Activated CD8-positive, alpha-beta T cell treated with anti-CD3 and anti-CD28 coated beads for 36 hours (primary cell): ENCODE data around the gene HOOK1. TPM values are rescaled to one million over a fixed set of nuclear protein-coding genes. Genes with fewer than 3 reads are reported as not detected.
"Not testable (repeated sequence)": the region's sequence is repeated elsewhere in the genome, so short reads cannot be mapped to it uniquely, and the experiment has no call there.

Source experiments
- ATAC-seq: fragments of 200-7000 bp; cut with Tn5 transposase; one replicate; pipeline ENCODE4 v1.10.0; 2021; ENCODE audit warnings: mild to moderate bottlenecking, moderate library complexity
- CTCF ChIA-PET: fragments of 350-600 bp; sonication (Branson Sonifier 250); formaldehyde crosslinking; loops from one replicate; lab custom pipeline; 2021; ENCODE audit warnings: antibody characterized with exemption; lab: Charles Lee
- POLR2A ChIA-PET: fragments of 350-600 bp; sonication (Branson Sonifier 250); formaldehyde crosslinking; loops from one replicate; lab custom pipeline; 2021; ENCODE audit warnings: antibody characterized with exemption; lab: Charles Lee
- DNase-seq: peaks from one replicate; pipeline ENCODE4 v3.0.0-alpha.2; 2020
- H3K27ac Mint-ChIP-seq: one replicate; pipeline ENCODE4 v1.8.0; 2021; ENCODE audit warnings: mild to moderate bottlenecking, mixed read lengths
- H3K27me3 Mint-ChIP-seq: one replicate; pipeline ENCODE4 v1.8.0; 2021; ENCODE audit warnings: mixed read lengths
- H3K36me3 Mint-ChIP-seq: one replicate; pipeline ENCODE4 v1.8.0; 2021; ENCODE audit warnings: low read depth, mixed read lengths
- H3K4me1 Mint-ChIP-seq: one replicate; pipeline ENCODE4 v1.8.0; 2021; ENCODE audit warnings: low read depth, mixed read lengths
- H3K4me3 Mint-ChIP-seq: one replicate; pipeline ENCODE4 v1.8.0; 2021; ENCODE audit warnings: mild to moderate bottlenecking, moderate library complexity, mixed read lengths
- H3K9me3 Mint-ChIP-seq: one replicate; pipeline ENCODE4 v1.8.0; 2021; ENCODE audit warnings: mixed read lengths
- CTCF ChIP-seq: fragments of 200-600 bp; IDR thresholded peaks from one replicate; pipeline ENCODE4 v1.8.0; 2022; ENCODE audit warnings: antibody characterized with exemption, mild to moderate bottlenecking
- intact Hi-C: fragments of 100-400 bp; cut with micrococcal nuclease; formaldehyde crosslinking; loops from one replicate; pipeline ENCODE4 v1.10.0; 2022
- total RNA-seq, 2 experiments: library from RNA; stranded (reverse); gene quantifications; one replicate each; pipeline ENCODE4 v1.2.3, GENCODE V29; 2021

Gene HOOK1
- total RNA-seq, 2 experiments from 2014 or later = 13.3 to 15.9 TPM

- DNase-seq (no peak), ATAC-seq (no peak)
- intact Hi-C loops = no loop called here
- Mint-ChIP-seq H3K27me3 (peaks cover 2% of the 10 kb centered on the region), H3K9me3 (no peaks in the 10 kb centered on the region), H3K36me3 (no peaks in the 10 kb centered on the region), H3K27ac (no peak overlapping the region), H3K4me1 (no peaks in the 10 kb centered on the region), H3K4me3 (no peak overlapping the region)
- ChIA-PET CTCF (no interaction called here), POLR2A (no interaction called here)
- no peak for TF ChIP-seq CTCF
Observed at GRCh38 chr1:59917785-59918180, 103.0 kb downstream of the HOOK1 start.

GRCh38 chr1:59919746-59920145 lies 105.0 kb downstream of the HOOK1 start:
- Mint-ChIP-seq H3K4me1 (no peaks in the 10 kb centered on the region), H3K27me3 (peaks cover 2% of the 10 kb centered on the region), H3K4me3 (no peak overlapping the region), H3K9me3 (peaks cover 7% of the 10 kb centered on the region), H3K36me3 (peaks cover 4% of the 10 kb centered on the region), H3K27ac (no peak overlapping the region)
- intact Hi-C loops = no loop called here
- CTCF ChIA-PET = no interaction called here
- ATAC-seq (no peak), DNase-seq (no peak)
- no peak for TF ChIP-seq CTCF
- POLR2A ChIA-PET = no interaction called here

- intact Hi-C loops, H3K36me3 Mint-ChIP-seq, H3K9me3 Mint-ChIP-seq, H3K27ac Mint-ChIP-seq, H3K27me3 Mint-ChIP-seq, ATAC-seq, H3K4me1 Mint-ChIP-seq, H3K4me3 Mint-ChIP-seq, DNase-seq, POLR2A ChIA-PET: not testable (repeated sequence)
- CTCF ChIA-PET = interaction anchor here (1.1 kb wide), 1 partner anchor 26 kb away, joined by 4 read pairs; no protein-coding TSS in a partner anchor
Observed at GRCh38 chr1:59921258-59921899, 106.6 kb downstream of the HOOK1 start.

- Mint-ChIP-seq H3K4me1 (peaks cover 11% of the 10 kb centered on the region), H3K36me3 (peaks cover 4% of the 10 kb centered on the region), H3K27ac (no peak overlapping the region), H3K27me3 (peaks cover 18% of the 10 kb centered on the region), H3K4me3 (no peak overlapping the region), H3K9me3 (peaks cover 7% of the 10 kb centered on the region)
- TF ChIP-seq CTCF = no peak
- ChIA-PET CTCF (interaction anchor here (1.9 kb wide), 1 partner anchor 23 kb away, joined by 10 read pairs; no protein-coding TSS in a partner anchor), POLR2A (no interaction called here)
- ATAC-seq = no peak
- intact Hi-C loops = no loop called here
- no peak for DNase-seq
Observed at GRCh38 chr1:59924653-59925052, 109.9 kb downstream of the HOOK1 start.

Other genes starting within 250 kb of the HOOK1 start
- 1 to 10 TPM in 1 of 2 experiments, under 1 TPM in 1; 0.83 to 1.4 TPM for gene CYP2J2, start 111.8 kb downstream of the HOOK1 start, total RNA-seq